HepG2 (cell line): ENCODE results near the gene SLC2A2. TPM values are rescaled to one million over a fixed set of nuclear protein-coding genes. Genes with fewer than 3 reads are reported as not detected.

ENCODE experiments used
- ATF4 ChIP-seq, 2 experiments: fragments of 450-650 bp in 1 of 2; sonication (generic) in 1 of 2; formaldehyde crosslinking; IDR thresholded peaks; 2 replicates each; pipeline versions ENCODE4 v1.5.0 to v1.8.0; 2020 to 2022; ENCODE audit warnings: mild to moderate bottlenecking in 1 of 2, missing genetic modification reagents in 1 of 2
- CAMTA2 ChIP-seq: sonication (generic); formaldehyde crosslinking; IDR thresholded peaks from 2 replicates; pipeline ENCODE4 v1.4.0; 2020; ENCODE audit warnings: mild to moderate bottlenecking, missing genetic modification reagents, borderline replicate concordance
- DMTF1 ChIP-seq: sonication (generic); formaldehyde crosslinking; IDR thresholded peaks from 2 replicates; pipeline ENCODE4 v1.4.0; 2020; ENCODE audit warnings: mild to moderate bottlenecking, missing genetic modification reagents
- ELK4 ChIP-seq: sonication (generic); formaldehyde crosslinking; IDR thresholded peaks from 2 replicates; pipeline ENCODE4 v1.9.0; 2021; ENCODE audit warnings: missing genetic modification reagents, borderline replicate concordance
- GMEB1 ChIP-seq: sonication (generic); formaldehyde crosslinking; IDR thresholded peaks from 2 replicates; pipeline ENCODE4 v1.5.1; 2020; ENCODE audit warnings: missing genetic modification reagents, mild to moderate bottlenecking, borderline replicate concordance
- HCFC1 ChIP-seq: fragments of 150-350 bp; IDR thresholded peaks from 2 replicates; pipeline ENCODE4 v1.6.1; 2014; ENCODE audit warnings: low read depth, low read length
- HMG20B ChIP-seq: conservative IDR thresholded peaks from 2 replicates; pipeline ENCODE4 v1.6.1; 2016; ENCODE audit warnings: missing genetic modification reagents, missing compliant biosample characterization
- KLF12 ChIP-seq: sonication (generic); formaldehyde crosslinking; IDR thresholded peaks from 2 replicates; pipeline ENCODE4 v1.4.0; 2020; ENCODE audit warnings: missing genetic modification reagents, borderline replicate concordance
- MTA1 ChIP-seq: sonication (generic); formaldehyde crosslinking; IDR thresholded peaks from 2 replicates; pipeline ENCODE4 v1.4.0; 2020; ENCODE audit warnings: missing genetic modification reagents, mild to moderate bottlenecking, borderline replicate concordance
- MZF1 ChIP-seq: sonication (generic); formaldehyde crosslinking; IDR thresholded peaks from 2 replicates; pipeline ENCODE4 v1.8.1; 2023; ENCODE audit warnings: mild to moderate bottlenecking, missing genetic modification reagents, borderline replicate concordance
- NCOR1 ChIP-seq: fragments of 200-600 bp; sonication (generic); IDR thresholded peaks from 2 replicates; pipeline ENCODE4 v1.7.0; 2017; ENCODE audit warnings: antibody characterized with exemption, low read length, borderline replicate concordance
- POLR2AphosphoS5 ChIP-seq: IDR thresholded peaks from 2 replicates; pipeline ENCODE4 v1.6.1; 2012; ENCODE audit warnings: low read depth, low read length
- SUZ12 ChIP-seq: fragments of 150-350 bp; IDR thresholded peaks from 2 replicates; pipeline ENCODE4 v1.6.1; 2014; ENCODE audit warnings: low read depth, low read length
- ZBTB10 ChIP-seq: sonication (generic); formaldehyde crosslinking; IDR thresholded peaks from 2 replicates; pipeline ENCODE4 v1.4.0; 2020; ENCODE audit warnings: missing genetic modification reagents, borderline replicate concordance
- ZMAT3 ChIP-seq: sonication (generic); formaldehyde crosslinking; conservative IDR thresholded peaks from 2 replicates; pipeline ENCODE4 v1.7.0; 2021; ENCODE audit warnings: missing genetic modification reagents
- ZMYM3 ChIP-seq: sonication (generic); formaldehyde crosslinking; IDR thresholded peaks from 2 replicates; pipeline ENCODE4 v1.5.1; 2020; ENCODE audit warnings: mild to moderate bottlenecking, missing genetic modification reagents
- ZNF274 ChIP-seq: sonication (generic); formaldehyde crosslinking; IDR thresholded peaks from 2 replicates; pipeline ENCODE4 v1.5.1; 2020; ENCODE audit warnings: mild to moderate bottlenecking, missing genetic modification reagents
- ZNF556 ChIP-seq: sonication (generic); formaldehyde crosslinking; IDR thresholded peaks from 2 replicates; pipeline ENCODE4 v1.4.0; 2020; ENCODE audit warnings: mild to moderate bottlenecking, missing genetic modification reagents, borderline replicate concordance
- ZNF724P ChIP-seq: sonication (generic); formaldehyde crosslinking; IDR thresholded peaks from 2 replicates; pipeline ENCODE4 v1.8.0; 2022; ENCODE audit warnings: missing genetic modification reagents, borderline replicate concordance
- polyA plus RNA-seq, 8 experiments: library from polyadenylated mRNA; depleted of rRNA in 3 of 8; stranded (reverse) in 7 of 8; unstranded in 1 of 8; fragments of >200 nt; fragmentation: Illumina TruSeq in 4 of 8; extraction: Trizol in 4 of 8; gene quantifications; 2 replicates each; pipeline versions ENCODE4 v1.2.1 to v1.2.3, GENCODE V29; 2011 to 2016; ENCODE audit warnings: low read depth in 4 of 8, missing spikeins in 1 of 8, mixed read lengths in 1 of 8; ENCODE audit not compliant: insufficient read depth in 1 of 8
- total RNA-seq, 5 experiments: library from RNA; depleted of rRNA; stranded (reverse); fragments of >200 nt; fragmentation: Illumina TruSeq; extraction: Trizol; gene quantifications; 2 replicates each; pipeline ENCODE4 v1.2.3, GENCODE V29; 2016; ENCODE audit warnings: low read depth in 1 of 5

Gene SLC2A2
- total and polyA plus RNA-seq, 2 of the 13 experiments (the other 11 are each of a cell fraction or from before 2014, with no cell fraction given) = 19.5 to 23.2 TPM

- TF ChIP-seq ELK4 (no peak), CAMTA2 (CRISPR knock-in tag) (no peak), ZBTB10 (CRISPR knock-in tag) (0 out of 2 replicates have a peak, but pooled peaks have one; percentile 20), ZNF724P (no peak), KLF12 (CRISPR knock-in tag) (peak; percentile 23; the same call in 1 of the 2 replicates), ZMAT3 (CRISPR knock-in tag) (no peak), ZMYM3 (CRISPR knock-in tag) (peak; percentile 43; the same call in 1 of the 2 replicates), SUZ12 (no peak), ATF4 (CRISPR knock-in tag; IDR thresholded peaks at IDR 0.05) (0 out of 4 replicates have a peak, but pooled peaks of 1 of the 2 experiments have one; percentile 63), POLR2AphosphoS5 (no peak), HCFC1 (no peak), ZNF556 (CRISPR knock-in tag) (no peak), NCOR1 (peak; percentile 81; the same call in 1 of the 2 replicates), MTA1 (no peak; the same call in 1 of the 2 replicates), ZNF274 (CRISPR knock-in tag) (no peak), MZF1 (CRISPR knock-in tag) (no peak), HMG20B (CRISPR knock-in tag) (no peak), DMTF1 (peak; percentile 64; the same call in 1 of the 2 replicates), GMEB1 (CRISPR knock-in tag) (no peak; the same call in 1 of the 2 replicates)
Observed at GRCh38 chr3:170997961-170998913, 28.3 kb downstream of the SLC2A2 start (continued).
